ENCODE data around the gene IL25.

DNA sequence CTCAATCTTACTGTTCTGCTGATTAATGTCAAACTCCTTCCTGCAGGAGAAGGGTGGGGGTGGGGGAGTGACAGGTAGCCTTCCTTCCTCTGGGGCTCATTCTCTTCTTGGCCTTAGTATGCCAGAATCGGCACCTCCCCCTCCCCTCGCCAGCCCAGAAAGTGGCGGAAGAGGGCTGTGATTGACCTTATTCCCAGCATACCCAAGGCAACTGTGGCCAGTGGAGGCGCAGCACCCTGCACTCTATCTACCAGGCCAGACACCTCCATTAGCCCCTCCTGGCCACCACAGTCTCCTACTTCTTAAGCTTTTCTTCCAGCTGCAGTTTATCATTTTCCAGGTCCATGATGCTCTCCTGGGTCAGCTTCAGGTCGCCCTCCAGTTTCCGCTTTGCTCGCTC lies 20.0 kb downstream of the IL25 start:
- TF ChIP-seq POLR2A (IDR thresholded peaks at IDR 0.05) (no peak), POLR2AphosphoS5 (IDR thresholded peaks at IDR 0.05) (no peak)
- TF ChIP-seq, protein P1, sequence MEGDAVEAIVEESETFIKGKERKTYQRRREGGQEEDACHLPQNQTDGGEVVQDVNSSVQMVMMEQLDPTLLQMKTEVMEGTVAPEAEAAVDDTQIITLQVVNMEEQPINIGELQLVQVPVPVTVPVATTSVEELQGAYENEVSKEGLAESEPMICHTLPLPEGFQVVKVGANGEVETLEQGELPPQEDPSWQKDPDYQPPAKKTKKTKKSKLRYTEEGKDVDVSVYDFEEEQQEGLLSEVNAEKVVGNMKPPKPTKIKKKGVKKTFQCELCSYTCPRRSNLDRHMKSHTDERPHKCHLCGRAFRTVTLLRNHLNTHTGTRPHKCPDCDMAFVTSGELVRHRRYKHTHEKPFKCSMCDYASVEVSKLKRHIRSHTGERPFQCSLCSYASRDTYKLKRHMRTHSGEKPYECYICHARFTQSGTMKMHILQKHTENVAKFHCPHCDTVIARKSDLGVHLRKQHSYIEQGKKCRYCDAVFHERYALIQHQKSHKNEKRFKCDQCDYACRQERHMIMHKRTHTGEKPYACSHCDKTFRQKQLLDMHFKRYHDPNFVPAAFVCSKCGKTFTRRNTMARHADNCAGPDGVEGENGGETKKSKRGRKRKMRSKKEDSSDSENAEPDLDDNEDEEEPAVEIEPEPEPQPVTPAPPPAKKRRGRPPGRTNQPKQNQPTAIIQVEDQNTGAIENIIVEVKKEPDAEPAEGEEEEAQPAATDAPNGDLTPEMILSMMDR (IDR thresholded peaks at IDR 0.05) = no peak

Measured in stomach (tissue), 4 donors.